ENCODE measurements around the gene HAUS8. TPM values are rescaled to one million over a fixed set of nuclear protein-coding genes. Genes with fewer than 3 reads are reported as not detected.
"Not testable (repeated sequence)": the region's sequence is repeated elsewhere in the genome, so short reads cannot be mapped to it uniquely, and the experiment has no call there.

Gene HAUS8
- polyA plus RNA-seq, 2 donors, result 7.8 to 9.3 TPM

GRCh38 chr19:17105556-17105955 is 30.3 kb upstream of the HAUS8 start:
- H3K4me3 ChIP-seq (ENCODE audit: low read depth in 1 of 2, low read length in 2 of 2), result no peak overlapping the region
- no peak overlapping the region for H3K27ac ChIP-seq (ENCODE audit: low read depth in 2 of 2, low read length in 1 of 2)
- no peaks in the 10 kb centered on the region for H3K9me3 ChIP-seq (ENCODE audit: control insufficient read depth in 2 of 2, insufficient read depth in 1 of 2, low read depth in 1 of 2, low read length in 1 of 2)
- H3K4me1 ChIP-seq (ENCODE audit: control insufficient read depth in 2 of 2, insufficient read depth in 2 of 2, low read length in 1 of 2), result peaks cover 1 to 10% of the 10 kb centered on the region in 2 donors
- 83 to 84% methylated on average over 3 of the region's 3 CpGs for WGBS, 2 donors
- H3K27me3 ChIP-seq (ENCODE audit: control insufficient read depth in 1 of 2, insufficient read depth in 2 of 2, low read length in 2 of 2), result no peaks in the 10 kb centered on the region
- H3K36me3 ChIP-seq (ENCODE audit: control insufficient read depth in 2 of 2, insufficient read depth in 2 of 2, low read length in 1 of 2), result peaks cover 3 to 27% of the 10 kb centered on the region in 2 donors

- WGBS, 2 donors, result 83 to 84% methylated on average over 7 of the region's 7 CpGs
- Histone ChIP-seq H3K9me3 (ENCODE audit: control insufficient read depth in 2 of 2, insufficient read depth in 1 of 2, low read depth in 1 of 2, low read length in 1 of 2) (no peaks in the 10 kb centered on the region), H3K27ac (ENCODE audit: low read depth in 2 of 2, low read length in 1 of 2) (no peak overlapping the region), H3K36me3 (ENCODE audit: control insufficient read depth in 2 of 2, insufficient read depth in 2 of 2, low read length in 1 of 2) (peaks cover 3 to 27% of the 10 kb centered on the region in 2 donors), H3K4me3 (ENCODE audit: low read depth in 1 of 2, low read length in 2 of 2) (no peak overlapping the region), H3K4me1 (ENCODE audit: control insufficient read depth in 2 of 2, insufficient read depth in 2 of 2, low read length in 1 of 2) (peaks cover 0 to 10% of the 10 kb centered on the region in 2 donors), H3K27me3 (ENCODE audit: control insufficient read depth in 1 of 2, insufficient read depth in 2 of 2, low read length in 2 of 2) (no peaks in the 10 kb centered on the region)
Measured at GRCh38 chr19:17104679-17105078, 29.4 kb upstream of the HAUS8 start.

DNA sequence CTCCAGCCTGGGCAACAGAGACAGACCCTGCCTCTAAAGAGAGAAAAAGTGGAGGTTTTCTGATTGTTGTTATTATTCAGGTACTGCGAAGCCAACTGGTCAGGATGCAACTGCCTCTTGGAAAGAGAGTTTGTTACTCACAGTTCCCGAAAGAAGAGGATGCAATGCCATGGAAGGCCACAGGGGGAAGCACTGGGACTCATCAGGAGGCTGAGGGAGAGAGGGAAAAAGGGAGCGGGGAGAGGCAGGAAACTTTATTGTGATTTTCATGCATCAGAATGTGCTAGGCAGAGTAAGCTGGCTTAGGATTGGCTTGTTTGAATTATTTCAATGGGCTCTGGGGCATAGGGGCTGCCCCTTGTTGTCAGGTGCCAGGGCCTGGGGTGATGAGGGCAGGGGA is 27.9 kb upstream of the HAUS8 start:
- Histone ChIP-seq H3K4me1 (ENCODE audit: control insufficient read depth in 2 of 2, insufficient read depth in 2 of 2, low read length in 1 of 2) (peaks cover 0 to 8% of the 10 kb centered on the region in 2 donors), H3K36me3 (ENCODE audit: control insufficient read depth in 2 of 2, insufficient read depth in 2 of 2, low read length in 1 of 2) (peaks cover 3 to 27% of the 10 kb centered on the region in 2 donors), H3K4me3 (ENCODE audit: low read depth in 1 of 2, low read length in 2 of 2) (no peak overlapping the region), H3K9me3 (ENCODE audit: control insufficient read depth in 2 of 2, insufficient read depth in 1 of 2, low read depth in 1 of 2, low read length in 1 of 2) (no peaks in the 10 kb centered on the region), H3K27me3 (ENCODE audit: control insufficient read depth in 1 of 2, insufficient read depth in 2 of 2, low read length in 2 of 2) (no peaks in the 10 kb centered on the region), H3K27ac (ENCODE audit: low read depth in 2 of 2, low read length in 1 of 2) (no peak overlapping the region)
- 65 to 79% methylated on average over 3 of the region's 3 CpGs for WGBS, 2 donors

DNA sequence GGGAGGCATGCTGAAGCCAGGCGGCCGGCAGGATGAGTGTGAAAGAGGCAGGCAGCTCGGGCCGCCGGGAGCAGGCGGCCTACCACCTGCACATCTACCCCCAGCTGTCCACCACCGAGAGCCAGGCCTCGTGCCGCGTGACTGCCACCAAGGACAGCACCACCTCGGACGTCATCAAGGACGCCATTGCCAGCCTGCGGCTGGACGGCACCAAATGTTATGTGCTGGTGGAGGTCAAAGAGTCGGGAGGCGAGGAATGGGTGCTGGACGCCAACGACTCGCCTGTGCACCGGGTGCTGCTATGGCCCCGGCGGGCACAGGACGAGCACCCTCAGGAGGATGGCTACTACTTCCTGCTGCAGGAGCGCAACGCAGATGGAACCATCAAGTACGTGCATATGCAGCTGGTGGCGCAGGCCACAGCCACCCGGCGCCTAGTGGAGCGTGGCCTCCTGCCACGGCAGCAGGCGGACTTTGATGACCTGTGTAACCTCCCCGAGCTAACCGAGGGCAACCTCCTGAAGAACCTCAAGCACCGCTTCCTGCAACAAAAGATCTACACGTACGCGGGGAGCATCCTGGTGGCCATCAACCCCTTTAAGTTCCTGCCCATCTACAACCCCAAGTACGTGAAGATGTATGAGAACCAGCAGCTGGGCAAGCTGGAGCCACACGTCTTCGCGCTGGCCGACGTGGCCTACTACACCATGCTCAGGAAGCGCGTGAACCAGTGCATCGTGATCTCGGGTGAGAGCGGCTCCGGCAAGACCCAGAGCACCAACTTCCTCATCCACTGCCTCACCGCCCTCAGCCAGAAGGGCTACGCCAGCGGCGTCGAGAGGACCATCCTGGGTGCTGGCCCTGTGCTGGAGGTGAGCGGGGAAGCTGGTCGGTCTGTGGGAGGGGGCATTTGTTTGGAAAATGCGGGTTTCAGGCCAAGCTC is 26.7 kb upstream of the HAUS8 start:
- no peaks in the 10 kb centered on the region for H3K9me3 ChIP-seq (ENCODE audit: control insufficient read depth in 2 of 2, insufficient read depth in 1 of 2, low read depth in 1 of 2, low read length in 1 of 2)
- no peak overlapping the region for H3K4me3 ChIP-seq (ENCODE audit: low read depth in 1 of 2, low read length in 2 of 2)
- H3K4me1 ChIP-seq (ENCODE audit: control insufficient read depth in 2 of 2, insufficient read depth in 2 of 2, low read length in 1 of 2), result no peaks in the 10 kb centered on the region
- H3K27me3 ChIP-seq (ENCODE audit: control insufficient read depth in 1 of 2, insufficient read depth in 2 of 2, low read length in 2 of 2), result no peaks in the 10 kb centered on the region
- peaks cover 3 to 27% of the 10 kb centered on the region in 2 donors for H3K36me3 ChIP-seq (ENCODE audit: control insufficient read depth in 2 of 2, insufficient read depth in 2 of 2, low read length in 1 of 2)
- 95 to 97% methylated on average over 59 of the region's 59 CpGs for WGBS, 2 donors
- H3K27ac ChIP-seq (ENCODE audit: low read depth in 2 of 2, low read length in 1 of 2), result no peak overlapping the region

- Histone ChIP-seq H3K4me3 (ENCODE audit: low read depth in 1 of 2, low read length in 2 of 2) (no peak overlapping the region), H3K4me1 (ENCODE audit: control insufficient read depth in 2 of 2, insufficient read depth in 2 of 2, low read length in 1 of 2) (no peaks in the 10 kb centered on the region)
- WGBS, 2 donors, result 90 to 91% methylated on average over 9 of the region's 9 CpGs
Measured at GRCh38 chr19:17098326-17098725, 23.1 kb upstream of the HAUS8 start.

GRCh38 chr19:17097593-17098126 is 22.4 kb upstream of the HAUS8 start:
- peak overlapping the region in 1 of 2 donors; percentile 24 for H3K27ac ChIP-seq (ENCODE audit: low read depth in 2 of 2, low read length in 1 of 2)
- peaks cover 0 to 2% of the 10 kb centered on the region in 2 donors for H3K4me1 ChIP-seq (ENCODE audit: control insufficient read depth in 2 of 2, insufficient read depth in 2 of 2, low read length in 1 of 2)
- no peak overlapping the region for H3K4me3 ChIP-seq (ENCODE audit: low read depth in 1 of 2, low read length in 2 of 2)
- WGBS, 2 donors, result 77 to 84% methylated on average over 8 of the region's 8 CpGs
- H3K36me3 ChIP-seq (ENCODE audit: control insufficient read depth in 2 of 2, insufficient read depth in 2 of 2, low read length in 1 of 2), result peaks cover 3 to 13% of the 10 kb centered on the region in 2 donors
- H3K9me3 ChIP-seq (ENCODE audit: control insufficient read depth in 2 of 2, insufficient read depth in 1 of 2, low read depth in 1 of 2, low read length in 1 of 2), result no peaks in the 10 kb centered on the region
- no peaks in the 10 kb centered on the region for H3K27me3 ChIP-seq (ENCODE audit: control insufficient read depth in 1 of 2, insufficient read depth in 2 of 2, low read length in 2 of 2)

More at GRCh38 chr19:17098326-17098725, 23.1 kb upstream of the HAUS8 start:
- H3K27me3 ChIP-seq (ENCODE audit: control insufficient read depth in 1 of 2, insufficient read depth in 2 of 2, low read length in 2 of 2), result no peaks in the 10 kb centered on the region
- H3K27ac ChIP-seq (ENCODE audit: low read depth in 2 of 2, low read length in 1 of 2), result no peak overlapping the region
- H3K36me3 ChIP-seq (ENCODE audit: control insufficient read depth in 2 of 2, insufficient read depth in 2 of 2, low read length in 1 of 2), result peaks cover 3 to 18% of the 10 kb centered on the region in 2 donors
- H3K9me3 ChIP-seq (ENCODE audit: control insufficient read depth in 2 of 2, insufficient read depth in 1 of 2, low read depth in 1 of 2, low read length in 1 of 2), result no peaks in the 10 kb centered on the region

DNA sequence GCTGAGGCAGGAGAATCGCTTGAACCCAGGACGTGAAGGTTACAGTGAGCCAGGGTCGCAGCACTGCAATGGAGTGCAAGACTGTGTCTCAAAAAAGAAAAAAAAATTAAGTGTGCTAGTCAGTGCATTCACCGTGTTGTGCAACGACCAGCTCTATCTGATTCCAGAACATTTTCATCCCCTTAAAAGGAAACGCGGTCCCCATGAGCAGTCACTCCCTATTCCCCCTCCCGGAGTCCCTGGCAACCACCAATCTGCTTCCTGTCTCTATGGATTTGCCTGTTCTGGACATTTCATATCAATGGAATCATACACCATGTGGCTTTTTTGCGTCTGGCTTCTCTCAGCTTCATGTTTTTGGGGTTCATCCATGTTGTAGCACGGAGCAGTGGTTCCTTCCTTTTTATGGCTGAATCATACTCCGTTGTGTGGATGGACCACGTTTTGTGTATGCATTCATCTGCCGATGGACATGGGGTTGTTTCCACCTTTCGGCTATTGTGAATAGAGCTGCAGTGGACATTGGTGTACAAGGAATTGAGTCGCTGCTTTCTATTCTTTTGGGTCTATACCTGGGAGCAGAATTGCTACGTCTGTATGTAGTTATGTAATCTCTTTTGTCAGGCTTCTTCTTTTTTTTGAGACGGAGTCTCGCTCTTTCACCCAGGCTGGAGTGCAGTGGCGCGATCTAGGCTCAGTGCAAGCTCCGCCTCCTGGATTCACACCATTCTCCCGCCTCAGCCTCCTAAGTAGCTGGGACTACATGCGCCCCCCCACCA is 20.1 kb upstream of the HAUS8 start:
- Histone ChIP-seq H3K36me3 (ENCODE audit: control insufficient read depth in 2 of 2, insufficient read depth in 2 of 2, low read length in 1 of 2) (no peaks in the 10 kb centered on the region), H3K27me3 (ENCODE audit: control insufficient read depth in 1 of 2, insufficient read depth in 2 of 2, low read length in 2 of 2) (no peaks in the 10 kb centered on the region), H3K9me3 (ENCODE audit: control insufficient read depth in 2 of 2, insufficient read depth in 1 of 2, low read depth in 1 of 2, low read length in 1 of 2) (no peaks in the 10 kb centered on the region), H3K27ac (ENCODE audit: low read depth in 2 of 2, low read length in 1 of 2) (peak overlapping the region; percentile 36 to 55), H3K4me3 (ENCODE audit: low read depth in 1 of 2, low read length in 2 of 2) (no peak overlapping the region), H3K4me1 (ENCODE audit: control insufficient read depth in 2 of 2, insufficient read depth in 2 of 2, low read length in 1 of 2) (peaks cover 0 to 5% of the 10 kb centered on the region in 2 donors)
- WGBS, 2 donors, result 84 to 86% methylated on average over 23 of the region's 23 CpGs

DNA sequence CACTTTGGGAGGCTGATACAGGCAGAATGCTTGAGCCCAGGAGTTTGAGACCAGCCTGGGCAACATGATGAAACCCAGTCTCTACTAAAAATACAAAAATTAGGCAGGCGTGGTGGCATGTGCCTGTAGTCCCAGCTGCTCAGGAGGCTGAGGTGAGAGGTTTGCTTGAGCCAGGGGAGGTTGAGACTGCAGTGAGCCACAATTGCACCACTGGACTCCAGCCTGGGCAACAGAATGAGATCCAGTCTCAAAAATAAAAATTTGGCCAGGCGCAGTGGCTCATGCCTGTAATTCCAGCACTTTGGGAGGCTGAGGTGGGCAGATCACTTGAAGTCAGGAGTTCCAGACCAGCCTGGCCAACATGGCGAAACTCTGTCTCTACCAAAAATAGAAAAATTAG is 19.4 kb upstream of the HAUS8 start:
- H3K4me3 ChIP-seq (ENCODE audit: low read depth in 1 of 2, low read length in 2 of 2); H3K9me3 ChIP-seq (ENCODE audit: control insufficient read depth in 2 of 2, insufficient read depth in 1 of 2, low read depth in 1 of 2, low read length in 1 of 2); H3K4me1 ChIP-seq (ENCODE audit: control insufficient read depth in 2 of 2, insufficient read depth in 2 of 2, low read length in 1 of 2); H3K36me3 ChIP-seq (ENCODE audit: control insufficient read depth in 2 of 2, insufficient read depth in 2 of 2, low read length in 1 of 2); H3K27me3 ChIP-seq (ENCODE audit: control insufficient read depth in 1 of 2, insufficient read depth in 2 of 2, low read length in 2 of 2): not testable (repeated sequence)
- H3K27ac ChIP-seq (ENCODE audit: low read depth in 2 of 2, low read length in 1 of 2), result peak overlapping the region; percentile 24 to 55
- WGBS, 2 donors, result 90% methylated on average over 3 of the region's 3 CpGs

GRCh38 chr19:17092696-17093095 is 17.4 kb upstream of the HAUS8 start:
- WGBS, 2 donors, result 83 to 90% methylated on average over 2 of the region's 2 CpGs
- H3K27me3 ChIP-seq (ENCODE audit: control insufficient read depth in 1 of 2, insufficient read depth in 2 of 2, low read length in 2 of 2), result no peaks in the 10 kb centered on the region
- H3K36me3 ChIP-seq (ENCODE audit: control insufficient read depth in 2 of 2, insufficient read depth in 2 of 2, low read length in 1 of 2), result no peaks in the 10 kb centered on the region
- peaks cover 2 to 5% of the 10 kb centered on the region in 2 donors for H3K4me1 ChIP-seq (ENCODE audit: control insufficient read depth in 2 of 2, insufficient read depth in 2 of 2, low read length in 1 of 2)
- no peaks in the 10 kb centered on the region for H3K9me3 ChIP-seq (ENCODE audit: control insufficient read depth in 2 of 2, insufficient read depth in 1 of 2, low read depth in 1 of 2, low read length in 1 of 2)
- H3K27ac ChIP-seq (ENCODE audit: low read depth in 2 of 2, low read length in 1 of 2), result no peak overlapping the region
- no peak overlapping the region for H3K4me3 ChIP-seq (ENCODE audit: low read depth in 1 of 2, low read length in 2 of 2)
